Measurements from ENCODE around the gene ZNF536. TPM values are rescaled to one million over a fixed set of nuclear protein-coding genes. Genes with fewer than 3 reads are reported as not detected.
"Not testable (repeated sequence)": the region's sequence is repeated elsewhere in the genome, so short reads cannot be mapped to it uniquely, and the experiment has no call there.

ZNF536 gene
- total and polyA plus RNA-seq, 2 donors from 2014 or later, result 0.19 to 0.25 TPM

GRCh38 chr19:30457484-30457883 lies 85.3 kb downstream of the ZNF536 start:
- intact Hi-C loops (cut with DNase I), result no loop called here
- no peaks in the 10 kb centered on the region for H3K36me3 ChIP-seq (ENCODE audit: control insufficient read depth in 2 of 3, insufficient read depth in 3 of 3, low read length in 3 of 3)
- H3K4me1 ChIP-seq (ENCODE audit: control insufficient read depth in 2 of 3, insufficient read depth in 2 of 3, low read depth in 1 of 3, low read length in 3 of 3), result no peaks in the 10 kb centered on the region
- H3K9me3 ChIP-seq (ENCODE audit: control insufficient read depth in 2 of 3, insufficient read depth in 1 of 3, low read length in 3 of 3), result no peaks in the 10 kb centered on the region
- no peak overlapping the region for H3K4me3 ChIP-seq (ENCODE audit: low read length in 3 of 3)
- no peak for DNase-seq
- H3K27me3 ChIP-seq (ENCODE audit: control insufficient read depth, insufficient read depth, low read length), result no peaks in the 10 kb centered on the region
- no peak overlapping the region for H3K27ac ChIP-seq (ENCODE audit: low read depth in 2 of 2, low read length in 2 of 2)
- no peak for TF ChIP-seq CTCF (IDR thresholded peaks at IDR 0.05; ENCODE audit: borderline replicate concordance, extremely low read depth, insufficient read depth)
- FAIRE-seq, result no peak
- H3K9ac ChIP-seq (ENCODE audit: low read length in 3 of 3), result no peak overlapping the region

- Histone ChIP-seq H3K9ac (ENCODE audit: low read length in 3 of 3) (no peak overlapping the region), H3K9me3 (ENCODE audit: control insufficient read depth in 2 of 3, insufficient read depth in 1 of 3, low read length in 3 of 3) (no peaks in the 10 kb centered on the region), H3K36me3 (ENCODE audit: control insufficient read depth in 2 of 3, insufficient read depth in 3 of 3, low read length in 3 of 3) (no peaks in the 10 kb centered on the region), H3K4me1 (ENCODE audit: control insufficient read depth in 2 of 3, insufficient read depth in 2 of 3, low read depth in 1 of 3, low read length in 3 of 3) (no peaks in the 10 kb centered on the region), H3K27ac (ENCODE audit: low read depth in 2 of 2, low read length in 2 of 2) (no peak overlapping the region), H3K27me3 (ENCODE audit: control insufficient read depth, insufficient read depth, low read length) (no peaks in the 10 kb centered on the region), H3K4me3 (ENCODE audit: low read length in 3 of 3) (no peak overlapping the region)
- TF ChIP-seq CTCF (IDR thresholded peaks at IDR 0.05; ENCODE audit: borderline replicate concordance, extremely low read depth, insufficient read depth), result no peak
- intact Hi-C loops (cut with DNase I), result no loop called here
- no peak for FAIRE-seq
- no peak for DNase-seq
Measured at GRCh38 chr19:30459859-30460258, 87.7 kb downstream of the ZNF536 start.

GRCh38 chr19:30464162-30464561 lies 92.0 kb downstream of the ZNF536 start:
- Histone ChIP-seq H3K36me3 (ENCODE audit: control insufficient read depth in 2 of 3, insufficient read depth in 3 of 3, low read length in 3 of 3) (no peaks in the 10 kb centered on the region), H3K9me3 (ENCODE audit: control insufficient read depth in 2 of 3, insufficient read depth in 1 of 3, low read length in 3 of 3) (no peaks in the 10 kb centered on the region), H3K9ac (ENCODE audit: low read length in 3 of 3) (no peak overlapping the region), H3K27ac (ENCODE audit: low read depth in 2 of 2, low read length in 2 of 2) (no peak overlapping the region), H3K27me3 (ENCODE audit: control insufficient read depth, insufficient read depth, low read length) (no peaks in the 10 kb centered on the region), H3K4me3 (ENCODE audit: low read length in 3 of 3) (no peak overlapping the region), H3K4me1 (ENCODE audit: control insufficient read depth in 2 of 3, insufficient read depth in 2 of 3, low read depth in 1 of 3, low read length in 3 of 3) (no peaks in the 10 kb centered on the region)
- DNase-seq, result no peak
- no peak for FAIRE-seq
- intact Hi-C loops (cut with DNase I), result no loop called here
- no peak for TF ChIP-seq CTCF (IDR thresholded peaks at IDR 0.05; ENCODE audit: borderline replicate concordance, extremely low read depth, insufficient read depth)

GRCh38 chr19:30466598-30466997 lies 94.4 kb downstream of the ZNF536 start:
- FAIRE-seq; H3K4me1 ChIP-seq (ENCODE audit: control insufficient read depth in 2 of 3, insufficient read depth in 2 of 3, low read depth in 1 of 3, low read length in 3 of 3); H3K27ac ChIP-seq (ENCODE audit: low read depth in 2 of 2, low read length in 2 of 2); H3K9me3 ChIP-seq (ENCODE audit: control insufficient read depth in 2 of 3, insufficient read depth in 1 of 3, low read length in 3 of 3); H3K4me3 ChIP-seq (ENCODE audit: low read length in 3 of 3); DNase-seq; H3K9ac ChIP-seq (ENCODE audit: low read length in 3 of 3); intact Hi-C loops (cut with DNase I); H3K36me3 ChIP-seq (ENCODE audit: control insufficient read depth in 2 of 3, insufficient read depth in 3 of 3, low read length in 3 of 3); H3K27me3 ChIP-seq (ENCODE audit: control insufficient read depth, insufficient read depth, low read length): not testable (repeated sequence)
